ENCODE measurements around the gene NDFIP1. TPM values are rescaled to one million over a fixed set of nuclear protein-coding genes. Genes with fewer than 3 reads are reported as not detected.

Gene NDFIP1
- total and polyA plus RNA-seq, 2 of the 13 experiments (the other 11 are each of a cell fraction or from before 2014, with no cell fraction given) = 12.4 to 15.7 TPM

DNA sequence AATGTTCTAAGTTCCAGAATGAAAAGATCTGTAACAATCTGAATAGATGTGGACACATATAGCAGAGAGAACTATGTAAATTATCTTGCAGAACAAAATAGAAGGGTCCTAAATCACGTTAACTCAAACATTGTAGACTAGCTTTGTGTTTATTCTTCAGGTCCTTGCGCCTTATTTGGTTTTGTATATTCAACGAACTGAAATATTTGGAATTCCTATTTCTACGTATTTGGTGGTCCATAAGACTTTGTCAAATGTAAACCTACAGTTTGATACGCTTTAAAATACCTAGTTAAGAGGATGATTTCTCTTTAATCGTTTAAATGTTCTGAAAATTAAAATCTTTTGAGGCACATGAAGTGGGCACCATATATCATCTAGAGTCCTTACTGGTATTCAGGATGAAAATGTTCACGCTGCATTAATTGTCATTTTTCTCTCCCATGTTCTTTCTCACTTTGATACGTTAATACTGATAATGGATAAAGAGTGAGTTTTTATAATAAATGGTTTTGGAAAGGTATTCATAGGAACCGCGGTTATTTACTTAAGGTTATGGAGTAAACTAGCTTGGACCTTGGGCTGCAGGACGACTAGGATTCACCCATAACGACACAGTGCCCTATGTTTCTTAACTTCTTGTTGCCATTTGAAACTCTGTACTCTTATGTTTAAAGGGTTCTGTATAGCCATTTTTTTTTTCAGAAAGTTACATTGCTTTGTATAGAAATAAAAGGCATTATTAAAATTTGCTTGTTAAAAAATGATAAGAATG lies 45.3 kb downstream of the NDFIP1 start:
- BruUV-seq (replicated peaks) = TSS peak; percentile 18
- peaks cover 25% of the 10 kb centered on the region for H3K4me1 ChIP-seq (ENCODE audit: insufficient read depth, low read length)
- no peaks in the 10 kb centered on the region for H4K20me1 ChIP-seq (ENCODE audit: insufficient read depth, low read length)
- H3K4me2 ChIP-seq (ENCODE audit: low read depth, low read length) = no peak overlapping the region
- WGBS (ENCODE audit: low lambda C conversion rate) = 49% methylated on average over 12 of the region's 12 CpGs
- intact Hi-C loops (cut with micrococcal nuclease; ENCODE audit: unreplicated experiment) (loop anchor here (2.0 to 10.0 kb wide), 3 partner anchors 171 to 545 kb away; partner anchors contain the start of gene SPRY4), in situ Hi-C loops (cut with HindIII; ENCODE audit: extremely low pct_ligation_motif_present, low pct_unique_long_range_greater_than_20kb) (loop anchor here (25.0 kb wide), 1 partner anchor 158 kb away; no protein-coding TSS in a partner anchor)
- POLR2A ChIA-PET = no interaction called here
- DNase-seq (ENCODE audit: low spot score) = peak; percentile 57
- CTCF ChIA-PET (ENCODE audit: low intra/inter-chr PET ratio, low total read pairs) = interaction anchor here (4.6 kb wide), 1 partner anchor 395 kb away, joined by 44 read pairs; no protein-coding TSS in a partner anchor
- no peaks in the 10 kb centered on the region for H3K27me3 ChIP-seq (ENCODE audit: control insufficient read depth in 1 of 2, insufficient read depth in 2 of 2, low read length in 2 of 2)
- peak; percentile 63 for ATAC-seq
- H3K36me3 ChIP-seq (replicated peaks in 1 of 2; ENCODE audit: control insufficient read depth in 1 of 2, insufficient read depth in 2 of 2, low read length in 2 of 2) = no peaks in the 10 kb centered on the region
- TF ChIP-seq HNRNPLL (IDR thresholded peaks at IDR 0.05; ENCODE audit: low read depth, low read length, poor library complexity, severe bottlenecking) = no peak
- TF ChIP-seq FOXA1 (IDR thresholded peaks at IDR 0.05) = no peak
- peak; percentile 66 for TF ChIP-seq FOXA1 (CRISPR knock-in tag; IDR thresholded peaks at IDR 0.05)
- TF ChIP-seq GTF2F1 (IDR thresholded peaks at IDR 0.05; ENCODE audit: low read length) = no peak
- TF ChIP-seq FOXA3 (CRISPR knock-in tag; IDR thresholded peaks at IDR 0.05) = peak; percentile 41; the same call in 1 of the 2 replicates
- 0 out of 2 replicates have a peak, but pooled peaks have one; percentile 10 for TF ChIP-seq HNF4G (IDR thresholded peaks at IDR 0.05; ENCODE audit: borderline replicate concordance, low read depth, low read length)
- TF ChIP-seq HNF4G (CRISPR knock-in tag; IDR thresholded peaks at IDR 0.05; ENCODE audit: borderline replicate concordance, low read depth) = no peak
- no peak for TF ChIP-seq TBX2 (CRISPR knock-in tag; IDR thresholded peaks at IDR 0.05; ENCODE audit: borderline replicate concordance)
- no peak for TF ChIP-seq ZNF670 (CRISPR knock-in tag; IDR thresholded peaks at IDR 0.05; ENCODE audit: borderline replicate concordance)
- TF ChIP-seq ZNF772 (CRISPR knock-in tag; IDR thresholded peaks at IDR 0.05) = no peak
- no peak for TF ChIP-seq ZNF605 (CRISPR knock-in tag; IDR thresholded peaks at IDR 0.05)
- TF ChIP-seq TSC22D2 (CRISPR knock-in tag; IDR thresholded peaks at IDR 0.05; ENCODE audit: borderline replicate concordance) = no peak
- TF ChIP-seq, protein P1, sequence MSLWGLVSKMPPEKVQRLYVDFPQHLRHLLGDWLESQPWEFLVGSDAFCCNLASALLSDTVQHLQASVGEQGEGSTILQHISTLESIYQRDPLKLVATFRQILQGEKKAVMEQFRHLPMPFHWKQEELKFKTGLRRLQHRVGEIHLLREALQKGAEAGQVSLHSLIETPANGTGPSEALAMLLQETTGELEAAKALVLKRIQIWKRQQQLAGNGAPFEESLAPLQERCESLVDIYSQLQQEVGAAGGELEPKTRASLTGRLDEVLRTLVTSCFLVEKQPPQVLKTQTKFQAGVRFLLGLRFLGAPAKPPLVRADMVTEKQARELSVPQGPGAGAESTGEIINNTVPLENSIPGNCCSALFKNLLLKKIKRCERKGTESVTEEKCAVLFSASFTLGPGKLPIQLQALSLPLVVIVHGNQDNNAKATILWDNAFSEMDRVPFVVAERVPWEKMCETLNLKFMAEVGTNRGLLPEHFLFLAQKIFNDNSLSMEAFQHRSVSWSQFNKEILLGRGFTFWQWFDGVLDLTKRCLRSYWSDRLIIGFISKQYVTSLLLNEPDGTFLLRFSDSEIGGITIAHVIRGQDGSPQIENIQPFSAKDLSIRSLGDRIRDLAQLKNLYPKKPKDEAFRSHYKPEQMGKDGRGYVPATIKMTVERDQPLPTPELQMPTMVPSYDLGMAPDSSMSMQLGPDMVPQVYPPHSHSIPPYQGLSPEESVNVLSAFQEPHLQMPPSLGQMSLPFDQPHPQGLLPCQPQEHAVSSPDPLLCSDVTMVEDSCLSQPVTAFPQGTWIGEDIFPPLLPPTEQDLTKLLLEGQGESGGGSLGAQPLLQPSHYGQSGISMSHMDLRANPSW (CRISPR knock-in tag; IDR thresholded peaks at IDR 0.05; ENCODE audit: borderline replicate concordance) = no peak
- TF ChIP-seq ZNF17 (CRISPR knock-in tag; IDR thresholded peaks at IDR 0.05) = no peak
- TF ChIP-seq GFI1 (CRISPR knock-in tag; IDR thresholded peaks at IDR 0.05; ENCODE audit: borderline replicate concordance) = peak; percentile 76
- no peak for TF ChIP-seq ZNF652 (CRISPR knock-in tag; IDR thresholded peaks at IDR 0.05; ENCODE audit: borderline replicate concordance, low read depth)
- TF ChIP-seq BRD4 (CRISPR knock-in tag; IDR thresholded peaks at IDR 0.05) = no peak
- no peak for TF ChIP-seq CBX1 (IDR thresholded peaks at IDR 0.05; ENCODE audit: low read depth)
- peak; percentile 67 for TF ChIP-seq HNF4A (CRISPR knock-in tag; IDR thresholded peaks at IDR 0.05)
- TF ChIP-seq PPARG (CRISPR knock-in tag; conservative IDR thresholded peaks at IDR 0.05) = no peak
- TF ChIP-seq GATAD2A (CRISPR knock-in tag; IDR thresholded peaks at IDR 0.05) = peak; percentile 40; the same call in 1 of the 2 replicates
- H3K4me3 ChIP-seq (replicated peaks in 1 of 3; ENCODE audit: insufficient read depth in 1 of 3, low read depth in 2 of 3, low read length in 3 of 3) = no peak overlapping the region
- H3K9ac ChIP-seq (ENCODE audit: insufficient read depth, low read depth, low read length) = no peak overlapping the region
- no peaks in the 10 kb centered on the region for H3K79me2 ChIP-seq (ENCODE audit: insufficient read depth, low read length)
- FAIRE-seq = no peak
- H3K9me3 ChIP-seq (ENCODE audit: low read length) = no peaks in the 10 kb centered on the region
- H3K27ac ChIP-seq (ENCODE audit: extremely low read length, insufficient read depth, low read length) = no peak overlapping the region
- H2AFZ ChIP-seq (ENCODE audit: low read length) = no peak overlapping the region
